C4-2B (cell line): ENCODE data around the gene RNF217.

Source experiments
- ZFX ChIP-seq: fragments of 450-650 bp; IDR thresholded peaks from 2 replicates; pipeline ENCODE4 v1.6.1; 2017
- TF ChIP-seq, protein P1 (sequence below): fragments of 450-650 bp; conservative IDR thresholded peaks from 2 replicates; pipeline ENCODE4 v1.5.1; 2017; ENCODE audit warnings: mild to moderate bottlenecking

DNA sequence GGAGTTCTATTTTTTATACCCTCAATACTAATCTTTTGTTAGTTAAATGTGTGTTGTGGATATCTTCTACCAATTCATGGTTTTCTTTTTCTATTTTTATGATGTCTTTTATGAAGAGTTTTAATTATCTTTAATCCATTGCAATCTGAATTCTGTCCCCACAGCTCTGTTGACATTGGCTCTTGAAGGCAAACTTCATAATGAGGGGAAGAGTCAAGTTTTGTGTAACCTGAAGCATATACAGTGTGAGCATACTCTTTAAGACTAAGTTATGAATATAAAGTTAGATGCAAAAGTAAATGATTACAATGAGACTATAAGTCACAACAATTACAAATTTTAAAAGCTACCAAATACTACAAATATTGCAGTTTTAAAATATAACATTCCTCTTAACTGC is 34.2 kb downstream of the RNF217 start:
- TF ChIP-seq, protein P1, sequence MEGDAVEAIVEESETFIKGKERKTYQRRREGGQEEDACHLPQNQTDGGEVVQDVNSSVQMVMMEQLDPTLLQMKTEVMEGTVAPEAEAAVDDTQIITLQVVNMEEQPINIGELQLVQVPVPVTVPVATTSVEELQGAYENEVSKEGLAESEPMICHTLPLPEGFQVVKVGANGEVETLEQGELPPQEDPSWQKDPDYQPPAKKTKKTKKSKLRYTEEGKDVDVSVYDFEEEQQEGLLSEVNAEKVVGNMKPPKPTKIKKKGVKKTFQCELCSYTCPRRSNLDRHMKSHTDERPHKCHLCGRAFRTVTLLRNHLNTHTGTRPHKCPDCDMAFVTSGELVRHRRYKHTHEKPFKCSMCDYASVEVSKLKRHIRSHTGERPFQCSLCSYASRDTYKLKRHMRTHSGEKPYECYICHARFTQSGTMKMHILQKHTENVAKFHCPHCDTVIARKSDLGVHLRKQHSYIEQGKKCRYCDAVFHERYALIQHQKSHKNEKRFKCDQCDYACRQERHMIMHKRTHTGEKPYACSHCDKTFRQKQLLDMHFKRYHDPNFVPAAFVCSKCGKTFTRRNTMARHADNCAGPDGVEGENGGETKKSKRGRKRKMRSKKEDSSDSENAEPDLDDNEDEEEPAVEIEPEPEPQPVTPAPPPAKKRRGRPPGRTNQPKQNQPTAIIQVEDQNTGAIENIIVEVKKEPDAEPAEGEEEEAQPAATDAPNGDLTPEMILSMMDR, result no peak
- no peak for TF ChIP-seq ZFX
